HFFc6 (cell line): Measurements from ENCODE around the gene TMEM203. TPM values are rescaled to one million over a fixed set of nuclear protein-coding genes. Genes with fewer than 3 reads are reported as not detected.

Experiments used
- DNase-seq: peaks from one replicate; pipeline ENCODE4 v3.0.0-alpha.2; 2018
- H3K27ac Mint-ChIP-seq: 2 replicates; pipeline ENCODE4 v1.8.0; 2020; ENCODE audit warnings: mild to moderate bottlenecking, mixed read lengths
- H3K27me3 Mint-ChIP-seq: 2 replicates; pipeline ENCODE4 v1.8.0; 2021; ENCODE audit warnings: mild to moderate bottlenecking, moderate library complexity, mixed read lengths; ENCODE audit not compliant: insufficient read depth
- H3K36me3 Mint-ChIP-seq: 2 replicates; pipeline ENCODE4 v1.8.0; 2021; ENCODE audit warnings: low read depth, mixed read lengths
- H3K4me1 Mint-ChIP-seq: 2 replicates; pipeline ENCODE4 v1.8.0; 2020; ENCODE audit warnings: low read depth, mixed read lengths
- H3K4me3 Mint-ChIP-seq: 2 replicates; pipeline ENCODE4 v1.8.0; 2020; ENCODE audit warnings: mild to moderate bottlenecking, moderate library complexity, mixed read lengths
- H3K9me3 Mint-ChIP-seq: 2 replicates; pipeline ENCODE4 v1.8.0; 2020; ENCODE audit warnings: mild to moderate bottlenecking, mixed read lengths
- total RNA-seq, 6 experiments: library from RNA; stranded (reverse); fragmentation: NEBNext Ultra II Directional; extraction: Animal tissue kit (Norgen Biotek cat#: 25700); gene quantifications; 2 replicates in 1 of 6; 3 replicates in 5 of 6; pipeline ENCODE4 v1.2.3, GENCODE V29; 2021
- TF ChIP-seq, protein P1 (sequence below): fragments of 200-600 bp; sonication (generic); IDR thresholded peaks from 2 replicates; pipeline ENCODE4 v1.5.0; 2021; ENCODE audit warnings: antibody characterized with exemption, mild to moderate bottlenecking

TMEM203 gene
- total RNA-seq, 6 experiments from 2014 or later = 38.7 to 47.4 (median 40.1) TPM

DNA sequence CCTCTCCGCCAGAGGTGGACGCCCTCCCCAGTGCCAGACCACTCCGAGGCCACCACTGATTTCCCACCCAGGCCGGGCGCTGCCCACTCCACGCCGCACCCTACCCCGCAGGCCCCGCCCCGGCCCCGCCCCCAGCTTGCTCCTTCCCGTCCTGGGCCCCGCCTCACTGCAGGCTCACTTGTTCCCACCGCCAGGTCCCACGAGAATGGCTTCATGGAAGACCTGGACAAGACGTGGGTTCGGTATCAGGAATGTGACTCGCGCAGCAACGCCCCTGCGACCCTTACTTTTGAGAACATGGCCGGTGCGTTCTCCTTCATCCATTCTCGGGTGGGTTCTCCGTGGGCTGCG lies 42.1 kb downstream of the TMEM203 start:
- TF ChIP-seq, protein P1, sequence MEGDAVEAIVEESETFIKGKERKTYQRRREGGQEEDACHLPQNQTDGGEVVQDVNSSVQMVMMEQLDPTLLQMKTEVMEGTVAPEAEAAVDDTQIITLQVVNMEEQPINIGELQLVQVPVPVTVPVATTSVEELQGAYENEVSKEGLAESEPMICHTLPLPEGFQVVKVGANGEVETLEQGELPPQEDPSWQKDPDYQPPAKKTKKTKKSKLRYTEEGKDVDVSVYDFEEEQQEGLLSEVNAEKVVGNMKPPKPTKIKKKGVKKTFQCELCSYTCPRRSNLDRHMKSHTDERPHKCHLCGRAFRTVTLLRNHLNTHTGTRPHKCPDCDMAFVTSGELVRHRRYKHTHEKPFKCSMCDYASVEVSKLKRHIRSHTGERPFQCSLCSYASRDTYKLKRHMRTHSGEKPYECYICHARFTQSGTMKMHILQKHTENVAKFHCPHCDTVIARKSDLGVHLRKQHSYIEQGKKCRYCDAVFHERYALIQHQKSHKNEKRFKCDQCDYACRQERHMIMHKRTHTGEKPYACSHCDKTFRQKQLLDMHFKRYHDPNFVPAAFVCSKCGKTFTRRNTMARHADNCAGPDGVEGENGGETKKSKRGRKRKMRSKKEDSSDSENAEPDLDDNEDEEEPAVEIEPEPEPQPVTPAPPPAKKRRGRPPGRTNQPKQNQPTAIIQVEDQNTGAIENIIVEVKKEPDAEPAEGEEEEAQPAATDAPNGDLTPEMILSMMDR = no peak
- Mint-ChIP-seq H3K9me3 (no peaks in the 10 kb centered on the region), H3K27me3 (peaks cover 33% of the 10 kb centered on the region), H3K36me3 (no peaks in the 10 kb centered on the region), H3K4me3 (peak overlapping the region; percentile 71), H3K27ac (no peak overlapping the region), H3K4me1 (no peaks in the 10 kb centered on the region)
- DNase-seq = no peak

DNA sequence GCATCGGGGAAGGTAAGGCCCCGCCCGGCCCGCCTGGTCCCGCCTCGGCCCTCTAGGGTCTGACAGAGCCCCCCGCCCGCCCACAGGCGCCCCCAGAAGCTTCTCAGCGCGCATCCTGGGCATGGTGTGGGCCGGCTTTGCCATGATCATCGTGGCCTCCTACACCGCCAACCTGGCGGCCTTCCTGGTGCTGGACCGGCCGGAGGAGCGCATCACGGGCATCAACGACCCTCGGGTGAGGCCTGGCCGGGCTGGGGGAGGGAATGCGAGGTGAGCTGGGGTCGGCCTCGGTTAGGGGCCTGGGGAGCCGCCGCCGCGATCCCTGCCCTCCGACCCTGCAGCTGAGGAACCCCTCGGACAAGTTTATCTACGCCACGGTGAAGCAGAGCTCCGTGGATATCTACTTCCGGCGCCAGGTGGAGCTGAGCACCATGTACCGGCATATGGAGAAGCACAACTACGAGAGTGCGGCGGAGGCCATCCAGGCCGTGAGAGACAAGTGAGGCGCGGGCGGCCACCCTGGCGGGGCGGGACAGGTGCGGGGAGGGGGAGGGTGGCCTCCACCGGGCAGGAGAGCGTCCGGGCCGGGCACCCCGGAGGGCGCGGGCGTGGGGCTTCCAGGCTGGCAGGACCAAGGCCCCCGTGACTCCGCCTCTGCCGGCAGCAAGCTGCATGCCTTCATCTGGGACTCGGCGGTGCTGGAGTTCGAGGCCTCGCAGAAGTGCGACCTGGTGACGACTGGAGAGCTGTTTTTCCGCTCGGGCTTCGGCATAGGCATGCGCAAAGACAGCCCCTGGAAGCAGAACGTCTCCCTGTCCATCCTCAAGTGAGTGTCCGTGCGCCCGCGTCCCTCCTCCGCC lies 42.7 kb downstream of the TMEM203 start:
- Mint-ChIP-seq H3K27ac (no peak overlapping the region), H3K9me3 (no peaks in the 10 kb centered on the region), H3K27me3 (peaks cover 33% of the 10 kb centered on the region), H3K4me1 (no peaks in the 10 kb centered on the region), H3K4me3 (peak overlapping the region; percentile 71), H3K36me3 (no peaks in the 10 kb centered on the region)
- peak; percentile 21 for DNase-seq
- TF ChIP-seq, protein P1 = no peak

DNA sequence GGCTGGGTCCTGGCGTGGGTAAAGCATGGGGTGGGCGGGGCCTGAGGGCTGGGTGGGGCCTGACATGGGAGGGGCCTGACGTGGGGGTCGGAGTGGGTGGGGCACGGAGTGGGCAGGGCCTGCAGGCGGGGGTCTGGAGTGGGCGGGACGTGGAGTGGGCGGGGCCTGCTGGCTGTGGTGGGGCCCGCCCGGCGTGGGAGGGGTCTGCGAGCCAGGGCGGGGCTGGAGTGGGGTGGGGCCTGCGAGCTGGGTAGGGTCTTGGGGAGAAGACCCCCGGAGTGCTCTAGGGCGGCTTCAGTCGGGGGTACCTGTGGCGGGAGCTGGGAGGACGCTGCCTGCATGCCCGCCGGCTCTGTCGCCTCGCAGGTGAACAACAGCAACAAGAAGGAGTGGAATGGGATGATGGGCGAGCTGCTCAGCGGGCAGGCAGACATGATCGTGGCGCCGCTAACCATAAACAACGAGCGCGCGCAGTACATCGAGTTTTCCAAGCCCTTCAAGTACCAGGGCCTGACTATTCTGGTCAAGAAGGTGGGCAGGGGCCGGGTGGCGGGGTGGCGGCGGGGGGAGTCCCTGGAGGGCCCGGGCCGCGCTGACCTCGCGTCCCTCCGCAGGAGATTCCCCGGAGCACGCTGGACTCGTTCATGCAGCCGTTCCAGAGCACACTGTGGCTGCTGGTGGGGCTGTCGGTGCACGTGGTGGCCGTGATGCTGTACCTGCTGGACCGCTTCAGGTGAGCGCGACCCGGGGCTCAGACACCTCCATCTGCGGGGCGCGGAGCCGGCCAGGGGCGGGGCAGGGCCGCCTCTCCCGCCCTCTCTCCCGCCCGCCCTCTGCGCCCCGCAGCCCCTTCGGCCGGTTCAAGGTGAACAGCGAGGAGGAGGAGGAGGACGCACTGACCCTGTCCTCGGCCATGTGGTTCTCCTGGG lies 43.6 kb downstream of the TMEM203 start:
- Mint-ChIP-seq H3K9me3 (no peaks in the 10 kb centered on the region), H3K27ac (no peak overlapping the region), H3K4me3 (no peak overlapping the region), H3K36me3 (no peaks in the 10 kb centered on the region), H3K27me3 (peaks cover 32% of the 10 kb centered on the region), H3K4me1 (no peaks in the 10 kb centered on the region)
- DNase-seq = no peak
- TF ChIP-seq, protein P1 = no peak

DNA sequence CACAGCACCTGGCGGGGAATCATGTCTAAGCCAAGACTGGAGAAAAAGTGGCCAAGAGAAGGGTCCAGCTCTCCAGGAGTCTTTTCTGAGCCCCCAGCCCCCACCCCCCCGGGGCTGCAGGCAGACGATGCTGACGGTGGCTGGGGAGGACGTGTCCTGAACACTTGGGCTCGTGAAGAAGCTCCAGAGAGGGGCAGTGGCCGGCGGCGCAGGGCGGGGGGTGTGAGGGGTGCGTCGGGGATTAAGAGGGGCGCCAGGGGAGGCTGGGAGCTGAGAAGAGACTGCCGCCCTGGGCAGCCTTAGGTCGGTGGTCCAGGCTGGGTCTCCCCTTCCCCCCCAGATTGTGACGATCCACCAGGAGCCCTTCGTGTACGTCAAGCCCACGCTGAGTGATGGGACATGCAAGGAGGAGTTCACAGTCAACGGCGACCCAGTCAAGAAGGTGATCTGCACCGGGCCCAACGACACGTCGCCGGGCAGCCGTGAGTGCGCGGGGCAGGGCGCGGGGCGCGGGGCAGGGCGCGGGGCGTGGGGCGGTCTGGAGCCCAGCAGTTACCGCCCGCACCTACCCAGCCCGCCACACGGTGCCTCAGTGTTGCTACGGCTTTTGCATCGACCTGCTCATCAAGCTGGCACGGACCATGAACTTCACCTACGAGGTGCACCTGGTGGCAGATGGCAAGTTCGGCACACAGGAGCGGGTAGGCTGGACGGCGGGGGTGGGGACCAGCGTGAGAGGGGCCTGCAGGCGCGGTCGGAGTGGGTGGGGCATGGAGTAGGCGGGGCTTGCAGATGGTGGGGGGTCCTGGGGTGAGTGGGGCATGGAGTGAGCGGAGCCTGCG lies 44.5 kb downstream of the TMEM203 start:
- TF ChIP-seq, protein P1 = no peak
- H3K4me1 Mint-ChIP-seq = no peaks in the 10 kb centered on the region
- peaks cover 28% of the 10 kb centered on the region for H3K27me3 Mint-ChIP-seq
- H3K27ac Mint-ChIP-seq = no peak overlapping the region
- no peak for DNase-seq
- no peaks in the 10 kb centered on the region for H3K9me3 Mint-ChIP-seq
- no peaks in the 10 kb centered on the region for H3K36me3 Mint-ChIP-seq
- H3K4me3 Mint-ChIP-seq = no peak overlapping the region

DNA sequence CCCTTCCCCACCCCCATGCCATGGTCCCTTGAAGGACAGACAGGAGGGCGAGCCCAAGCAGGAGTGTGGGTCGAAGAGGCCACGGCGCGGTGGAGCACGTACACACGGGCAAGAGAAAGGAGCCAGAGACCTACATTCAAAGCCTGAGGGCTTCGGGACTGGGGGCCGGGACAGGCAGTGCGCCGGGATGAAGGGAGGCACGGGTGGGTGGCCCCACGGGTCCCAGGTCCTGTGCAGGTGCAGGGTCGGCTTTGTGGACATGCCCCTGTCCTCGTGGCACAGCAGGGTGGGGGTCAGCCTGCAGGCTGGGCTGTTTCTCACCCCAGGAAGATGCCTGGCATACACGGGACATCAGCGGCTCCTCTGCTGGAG lies 45.4 kb downstream of the TMEM203 start:
- no peaks in the 10 kb centered on the region for H3K36me3 Mint-ChIP-seq
- H3K9me3 Mint-ChIP-seq = no peaks in the 10 kb centered on the region
- H3K27ac Mint-ChIP-seq = no peak overlapping the region
- H3K4me1 Mint-ChIP-seq = no peaks in the 10 kb centered on the region
- H3K27me3 Mint-ChIP-seq = peaks cover 25% of the 10 kb centered on the region
- no peak overlapping the region for H3K4me3 Mint-ChIP-seq
- no peak for DNase-seq
- TF ChIP-seq, protein P1 = no peak
